Glomerular visceral epithelial cell (primary cell): Measurements from ENCODE around the gene HYAL2.
"Not testable (repeated sequence)": the region's sequence is repeated elsewhere in the genome, so short reads cannot be mapped to it uniquely, and the experiment has no call there.

ENCODE experiments used
- DNase-seq: peaks from one replicate; pipeline ENCODE4 v3.0.0-alpha.2; 2016; ENCODE audit errors: extremely low spot score

The HYAL2 gene

GRCh38 chr3:50312041-50312440 is 10.5 kb downstream of the HYAL2 start:
- not testable (repeated sequence) for DNase-seq

GRCh38 chr3:50304601-50305000 is 17.9 kb downstream of the HYAL2 start:
- no peak for DNase-seq

- peak; percentile 57 for DNase-seq
Measured at GRCh38 chr3:50303013-50303815, 19.3 kb downstream of the HYAL2 start, which contains the start of gene HYAL1. Gene HYAL1, minus strand, starts transcription at chr3:50303574. Its CDS starts 618 bp downstream, at chr3:50302956.

GRCh38 chr3:50302095-50303012 is 20.2 kb downstream of the HYAL2 start:
- no peak for DNase-seq

GRCh38 chr3:50300681-50301254 is 21.8 kb downstream of the HYAL2 start:
- DNase-seq, result no peak

DNA sequence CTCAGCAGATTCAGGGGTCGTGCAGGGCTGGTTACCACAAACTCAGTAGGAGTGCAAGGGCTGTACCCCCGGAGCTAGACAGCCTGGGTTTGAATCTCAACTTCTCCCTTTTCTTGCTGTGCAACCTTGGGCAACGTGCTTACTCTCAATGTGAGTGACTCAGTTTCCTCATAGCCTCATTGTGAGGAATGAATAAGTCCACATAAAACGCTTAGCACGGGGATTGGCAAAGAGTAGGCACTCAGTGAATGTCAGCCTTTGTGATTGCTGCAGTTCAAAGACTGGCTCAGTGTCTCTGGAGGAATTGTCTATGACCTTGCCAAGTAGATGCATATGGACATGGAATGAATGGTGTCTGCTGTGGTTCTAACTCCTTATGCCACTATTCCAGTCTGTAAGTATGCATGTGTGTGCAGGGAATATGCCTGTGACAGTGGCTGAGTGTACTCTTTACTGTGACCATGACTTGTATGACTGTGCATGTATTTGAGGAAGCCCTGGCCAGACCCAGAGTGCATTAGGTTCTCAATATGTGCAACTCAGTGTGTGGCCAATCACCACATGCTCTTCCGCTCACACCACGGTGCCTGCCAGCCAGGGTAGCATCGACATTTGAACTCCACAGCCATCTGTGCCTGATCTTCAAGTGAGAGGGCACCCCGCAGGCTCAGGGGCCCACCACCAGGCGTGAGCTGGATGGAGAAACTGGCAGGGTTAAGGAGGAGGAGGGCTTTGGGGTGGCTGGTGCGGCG is 22.4 kb downstream of the HYAL2 start:
- DNase-seq, result no peak

DNA sequence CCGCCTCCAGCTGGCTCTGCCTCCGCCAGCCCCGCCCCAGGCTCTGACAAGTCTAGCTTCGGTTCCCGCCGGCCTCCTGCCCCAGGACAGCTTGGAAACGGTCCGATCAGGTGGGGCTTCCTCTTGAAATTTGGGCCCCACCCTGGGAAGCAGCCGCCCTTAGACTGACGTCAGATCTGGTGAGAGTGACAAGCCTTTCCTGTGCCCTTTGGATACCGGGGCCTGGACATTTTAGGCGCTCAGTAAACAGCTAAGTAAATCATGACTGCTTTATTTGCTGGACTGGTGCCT is 23.0 kb downstream of the HYAL2 start:
- no peak for DNase-seq

GRCh38 chr3:50298836-50299637 is 23.5 kb downstream of the HYAL2 start, which contains the start of the genes HYAL3 and NAA80:
Gene HYAL3, minus strand, starts transcription at chr3:50299405. Its CDS starts 3,803 bp downstream, at chr3:50295602.
Gene NAA80, minus strand, starts transcription at chr3:50299405. Its CDS starts 1,942 bp downstream, at chr3:50297463.
- peak; percentile 100 for DNase-seq

DNA sequence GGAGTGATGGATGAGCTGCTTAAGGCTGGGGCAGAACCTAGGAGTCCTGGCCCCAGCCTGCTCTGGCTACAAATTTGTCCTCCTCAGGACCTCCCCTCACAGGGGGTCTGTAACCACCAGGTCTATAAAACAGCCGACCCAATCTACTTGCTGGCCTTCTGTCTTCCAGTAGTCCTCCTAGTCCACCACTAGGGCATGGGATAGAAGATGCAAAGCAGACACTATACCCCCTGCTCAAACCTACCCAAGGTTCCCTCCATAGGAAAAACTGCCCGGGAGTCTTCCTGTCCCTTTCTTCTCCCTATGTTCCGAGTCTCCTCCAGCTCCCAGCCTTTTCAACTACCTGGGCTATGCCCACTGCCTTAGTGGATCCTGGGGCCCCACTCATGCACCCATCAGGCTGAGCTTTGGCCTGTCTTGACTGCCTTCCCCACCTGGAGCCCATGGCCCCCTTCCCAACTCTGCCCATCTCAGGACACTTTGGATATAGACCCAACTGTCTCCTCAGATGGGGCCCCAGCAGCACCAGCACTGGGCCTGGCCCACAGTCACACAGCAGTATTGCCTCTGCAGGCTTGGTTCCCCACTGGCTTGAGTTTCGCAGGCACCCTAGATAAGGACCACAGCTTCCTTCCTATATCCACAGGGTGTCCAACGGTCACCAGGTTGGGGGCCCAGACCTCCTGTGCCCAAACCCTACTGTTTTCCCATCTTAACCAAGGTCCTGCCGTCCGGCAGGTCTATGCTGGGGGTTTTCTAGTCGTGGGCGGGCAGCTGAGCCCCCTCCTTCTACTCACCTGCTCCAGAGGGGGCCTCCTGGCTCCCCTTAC is 24.4 kb downstream of the HYAL2 start:
- no peak for DNase-seq

- no peak for DNase-seq
Measured at GRCh38 chr3:50297384-50297775, 25.2 kb downstream of the HYAL2 start.

GRCh38 chr3:50296721-50297383 is 25.7 kb downstream of the HYAL2 start:
- DNase-seq, result no peak

- no peak for DNase-seq
Measured at GRCh38 chr3:50295553-50296431, 26.8 kb downstream of the HYAL2 start.

DNA sequence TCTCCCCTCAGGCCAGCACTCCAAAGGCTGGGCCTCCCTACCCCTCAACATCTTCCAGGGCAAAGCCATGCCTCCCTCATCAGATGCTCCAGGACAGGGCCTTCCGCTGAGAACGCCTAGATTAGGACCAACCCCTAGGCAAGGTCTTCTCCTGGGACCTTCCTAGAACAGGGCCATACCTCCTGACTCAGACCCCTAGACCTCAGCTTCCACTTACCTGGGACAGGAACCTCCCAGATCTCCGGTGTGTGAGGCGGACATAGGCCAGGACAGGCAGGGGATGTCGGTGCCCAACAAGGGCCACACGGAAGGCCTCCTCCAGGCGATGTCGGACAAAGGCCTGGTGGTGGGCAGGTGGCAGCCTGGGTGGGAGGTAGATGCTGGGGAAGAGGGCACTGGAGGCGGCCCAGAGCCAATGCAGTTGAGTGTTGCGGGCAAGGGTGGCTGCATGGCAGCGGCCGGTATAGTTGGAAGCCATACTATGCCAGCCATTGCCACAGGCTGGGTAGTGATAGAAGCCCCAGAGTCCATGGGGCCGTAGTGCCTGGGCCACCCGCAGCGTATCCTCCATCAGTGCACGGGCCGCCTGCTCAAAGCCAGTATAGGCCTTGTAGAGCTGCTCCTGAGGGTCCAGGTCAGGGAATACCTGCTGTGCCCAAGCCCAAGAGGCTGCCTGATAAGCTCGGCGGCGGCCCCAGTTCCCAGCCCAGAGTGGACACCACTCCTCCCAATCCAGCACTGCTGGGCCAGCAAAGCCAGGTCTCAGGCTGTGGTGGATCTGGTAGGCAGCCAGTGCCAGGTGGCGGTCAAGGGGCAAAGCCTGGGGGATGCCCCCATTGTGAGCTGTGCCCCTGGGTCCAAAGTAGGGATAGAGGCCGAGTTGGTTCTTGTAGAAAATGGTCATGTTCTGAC is 27.8 kb downstream of the HYAL2 start:
- DNase-seq, result no peak

- no peak for DNase-seq
Measured at GRCh38 chr3:50294089-50294488, 28.5 kb downstream of the HYAL2 start.

- no peak for DNase-seq
Measured at GRCh38 chr3:50293079-50293801, 29.3 kb downstream of the HYAL2 start.
